ENCODE results near the gene DPM1. TPM values are rescaled to one million over a fixed set of nuclear protein-coding genes. Genes with fewer than 3 reads are reported as not detected.

The DPM1 gene
- total and polyA plus RNA-seq, 3 donors from 2014 or later, result 44.5 to 71.0 (median 54.3) TPM

GRCh38 chr20:50932016-50932485, 26.3 kb downstream of the DPM1 start:
- 28 to 33% methylated on average over 6 of the region's 6 CpGs for WGBS, 2 donors
- DNase-seq, result no peak
- peak overlapping the region; percentile 97 to 99 for H3K27ac ChIP-seq
- H3K27me3 ChIP-seq, result no peaks in the 10 kb centered on the region
- H3K4me1 ChIP-seq, result peaks cover 12% of the 10 kb centered on the region
- no peaks in the 10 kb centered on the region for H3K9me3 ChIP-seq
- no peaks in the 10 kb centered on the region for H3K36me3 ChIP-seq (ENCODE audit: low read depth, missing control alignments)
- no peak for TF ChIP-seq POLR2A (IDR thresholded peaks at IDR 0.05)
- TF ChIP-seq CTCF (IDR thresholded peaks at IDR 0.05), result no peak
- intact Hi-C loops (cut with DNase I; ENCODE audit: low total_unique reads), result no loop called here
- peak overlapping the region; percentile 77 to 83 for H3K4me3 ChIP-seq

- Histone ChIP-seq H3K27me3 (no peaks in the 10 kb centered on the region), H3K4me3 (peak within 1 kb of the TSS; percentile 83 to 86), H3K36me3 (ENCODE audit: low read depth, missing control alignments) (no peaks in the 10 kb centered on the region), H3K9me3 (no peaks in the 10 kb centered on the region), H3K27ac (peak within 1 kb of the TSS; percentile 97 to 99), H3K4me1 (peaks cover 12% of the 10 kb centered on the region)
- TF ChIP-seq POLR2A (IDR thresholded peaks at IDR 0.05) (no peak), CTCF (IDR thresholded peaks at IDR 0.05) (peak; percentile 65 to 88 (median 80))
- DNase-seq, result peak; percentile 93
- intact Hi-C loops (cut with DNase I; ENCODE audit: low total_unique reads), result no loop called here
- WGBS, 2 donors, result 1 to 2% methylated on average over 25 to 41 of the region's 58 CpGs
Measured at GRCh38 chr20:50931306-50932015, 26.9 kb downstream of the DPM1 start, which contains the start of gene ADNP. Gene ADNP, minus strand, starts transcription at chr20:50931437. Its CDS starts 27,441 bp downstream, at chr20:50903996.

- H3K4me1 ChIP-seq, result peaks cover 12% of the 10 kb centered on the region
- H3K27me3 ChIP-seq, result no peaks in the 10 kb centered on the region
- H3K4me3 ChIP-seq, result peak overlapping the region; percentile 77 to 83
- no peaks in the 10 kb centered on the region for H3K9me3 ChIP-seq
- intact Hi-C loops (cut with DNase I; ENCODE audit: low total_unique reads), result no loop called here
- peak overlapping the region; percentile 97 to 99 for H3K27ac ChIP-seq
- 1 to 2% methylated on average over 10 to 40 of the region's 45 CpGs for WGBS, 2 donors
- TF ChIP-seq CTCF (IDR thresholded peaks at IDR 0.05), result no peak
- no peak for DNase-seq
- H3K36me3 ChIP-seq (ENCODE audit: low read depth, missing control alignments), result no peaks in the 10 kb centered on the region
Measured at GRCh38 chr20:50930976-50931305, 27.4 kb downstream of the DPM1 start.

GRCh38 chr20:50930139-50930975, 28.0 kb downstream of the DPM1 start:
- Histone ChIP-seq H3K36me3 (ENCODE audit: low read depth, missing control alignments) (no peaks in the 10 kb centered on the region), H3K4me3 (peak overlapping the region; percentile 83 to 86), H3K27me3 (no peaks in the 10 kb centered on the region), H3K4me1 (peaks cover 17% of the 10 kb centered on the region), H3K9me3 (no peaks in the 10 kb centered on the region), H3K27ac (peak overlapping the region; percentile 84 to 97)
- intact Hi-C loops (cut with DNase I; ENCODE audit: low total_unique reads), result no loop called here
- no peak for TF ChIP-seq POLR2A (IDR thresholded peaks at IDR 0.05)
- no peak for TF ChIP-seq CTCF (IDR thresholded peaks at IDR 0.05)
- 0% methylated on average over 5 to 48 of the region's 79 CpGs for WGBS, 2 donors
- no peak for DNase-seq

All from testis (tissue), 3 donors.